Thoracic aorta (tissue), 2 donors: ENCODE measurements around the gene ALG1L2. TPM values are rescaled to one million over a fixed set of nuclear protein-coding genes. Genes with fewer than 3 reads are reported as not detected.
"Not testable (repeated sequence)": the region's sequence is repeated elsewhere in the genome, so short reads cannot be mapped to it uniquely, and the experiment has no call there.

Source experiments
- ATAC-seq: fragments of 150-250 bp; one replicate; pipeline ENCODE4 v1.8.0; 2017; ENCODE audit warnings: low read depth; ENCODE audit not compliant: insufficient number of reproducible peaks, low FRiP score
- DNase-seq: peaks from one replicate; pipeline ENCODE4 v3.0.0-alpha.2; 2020; ENCODE audit warnings: low spot score
- H3K27ac ChIP-seq, 2 donors: fragments of 200-600 bp; sonication (generic); 1 replicate in 1 of 2; 2 replicates in 1 of 2; pipeline ENCODE4 v1.5.1; 2016; ENCODE audit warnings: mild to moderate bottlenecking in 2 of 2, moderate library complexity in 2 of 2
- H3K27me3 ChIP-seq: fragments of 200-600 bp; sonication (generic); replicated peaks from 2 replicates; pipeline ENCODE4 v1.6.0; 2016; ENCODE audit warnings: mild to moderate bottlenecking; ENCODE audit not compliant: insufficient read depth
- H3K36me3 ChIP-seq: fragments of 200-600 bp; sonication (generic); one replicate; pipeline ENCODE4 v1.5.1; 2016
- H3K4me1 ChIP-seq, 2 donors: fragments of 200-600 bp; sonication (generic); 1 replicate in 1 of 2; 2 replicates in 1 of 2; pipeline versions ENCODE4 v1.5.1 to v1.6.0; 2016; ENCODE audit warnings: low read depth in 2 of 2, mild to moderate bottlenecking in 1 of 2; ENCODE audit not compliant: control insufficient read depth in 1 of 2
- H3K4me3 ChIP-seq: fragments of 200-600 bp; sonication (generic); 2 replicates; pipeline ENCODE4 v1.5.1; 2016; ENCODE audit warnings: mild to moderate bottlenecking
- H3K9me3 ChIP-seq: fragments of 200-600 bp; sonication (generic); 2 replicates; pipeline ENCODE4 v1.5.1; 2016
- CTCF ChIP-seq: fragments of 200-600 bp; sonication (generic); IDR thresholded peaks from one replicate; pipeline ENCODE4 v1.5.1; 2019; ENCODE audit warnings: antibody characterized with exemption
- total RNA-seq, 2 donors: library from RNA; depleted of rRNA; stranded (reverse); fragments of >200 nt; gene quantifications; one replicate each; pipeline versions ENCODE4 v1.1.0 to v1.2.3, GENCODE V29; 2016

The ALG1L2 gene
- total RNA-seq, 2 donors from 2014 or later: not detected

GRCh38 chr3:130058267-130058657 lies 23.4 kb upstream of the ALG1L2 start:
- not testable (repeated sequence) for H3K27ac ChIP-seq, H3K4me1 ChIP-seq, DNase-seq, H3K9me3 ChIP-seq, H3K4me3 ChIP-seq, H3K36me3 ChIP-seq, ATAC-seq, H3K27me3 ChIP-seq

GRCh38 chr3:130058716-130059115 lies 22.9 kb upstream of the ALG1L2 start:
- not testable (repeated sequence) for ATAC-seq, H3K27ac ChIP-seq, H3K4me1 ChIP-seq, DNase-seq, H3K27me3 ChIP-seq, H3K9me3 ChIP-seq, H3K4me3 ChIP-seq, H3K36me3 ChIP-seq

DNA sequence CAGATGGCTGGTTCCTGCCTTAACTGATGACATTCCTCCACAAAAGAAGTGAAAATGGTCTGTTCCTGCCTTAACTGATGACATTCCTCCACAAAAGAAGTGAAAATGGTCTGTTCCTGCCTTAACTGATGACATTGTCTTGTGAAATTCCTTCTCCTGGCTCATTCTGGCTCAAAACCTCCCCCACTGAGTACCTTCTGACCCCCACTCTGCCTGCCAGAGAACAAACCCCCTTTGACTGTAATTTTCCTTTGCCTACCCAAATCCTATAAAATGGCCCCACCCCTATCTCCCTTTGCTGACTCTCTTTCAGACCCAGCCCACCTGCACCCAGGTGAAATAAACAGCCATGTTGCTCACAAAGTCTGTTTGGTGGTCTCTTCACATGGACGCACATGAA lies 22.5 kb upstream of the ALG1L2 start:
- DNase-seq, H3K27ac ChIP-seq: not testable (repeated sequence)

GRCh38 chr3:130073582-130073981 lies 8.0 kb upstream of the ALG1L2 start:
- no peak for DNase-seq

More for the DNA sequence above, 22.5 kb upstream of the ALG1L2 start:
- not testable (repeated sequence) for ATAC-seq, H3K4me1 ChIP-seq, H3K9me3 ChIP-seq, H3K36me3 ChIP-seq, H3K27me3 ChIP-seq, H3K4me3 ChIP-seq

DNA sequence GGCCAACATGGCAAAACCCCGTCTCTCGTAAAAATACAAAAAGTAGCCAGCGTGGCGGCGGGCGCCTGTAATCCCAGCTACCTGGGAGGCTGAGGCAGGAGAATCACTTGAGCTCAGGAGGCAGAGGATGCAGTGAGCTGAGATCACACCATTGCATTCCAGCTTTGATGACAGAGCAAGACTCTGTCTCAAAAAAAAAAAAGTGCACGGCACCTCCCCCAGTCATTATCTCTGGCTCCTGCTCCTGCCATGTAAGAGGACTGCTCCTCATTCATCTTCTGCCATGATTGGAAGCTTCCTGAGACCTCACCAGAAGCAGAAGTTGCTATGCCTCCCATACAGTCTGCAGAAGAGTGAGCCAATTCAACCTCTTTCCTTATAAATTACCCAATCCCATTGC lies 4.0 kb upstream of the ALG1L2 start:
- no peaks in the 10 kb centered on the region for H3K27me3 ChIP-seq
- ATAC-seq (no peak), DNase-seq (no peak)
- no peak overlapping the region for H3K4me3 ChIP-seq
- H3K4me1 ChIP-seq: no peaks in the 10 kb centered on the region
- H3K27ac ChIP-seq: no peak overlapping the region
- H3K36me3 ChIP-seq: no peaks in the 10 kb centered on the region
- no peak for TF ChIP-seq CTCF
- H3K9me3 ChIP-seq: no peaks in the 10 kb centered on the region

More at GRCh38 chr3:130073582-130073981, 8.0 kb upstream of the ALG1L2 start:
- no peaks in the 10 kb centered on the region for H3K36me3 ChIP-seq
- H3K27ac ChIP-seq: no peak overlapping the region
- no peak overlapping the region for H3K4me3 ChIP-seq
- no peak for TF ChIP-seq CTCF
- ATAC-seq: no peak
- H3K4me1 ChIP-seq: no peaks in the 10 kb centered on the region
- no peaks in the 10 kb centered on the region for H3K27me3 ChIP-seq
- no peaks in the 10 kb centered on the region for H3K9me3 ChIP-seq

GRCh38 chr3:130083363-130084090 lies 1.9 kb downstream of the ALG1L2 start:
- not testable (repeated sequence) for H3K9me3 ChIP-seq, H3K36me3 ChIP-seq, H3K4me3 ChIP-seq, H3K27me3 ChIP-seq, DNase-seq, H3K4me1 ChIP-seq, ATAC-seq, H3K27ac ChIP-seq

- H3K36me3 ChIP-seq: no peaks in the 10 kb centered on the region
- no peak overlapping the region for H3K27ac ChIP-seq
- no peak overlapping the region for H3K4me3 ChIP-seq
- no peaks in the 10 kb centered on the region for H3K4me1 ChIP-seq
- no peaks in the 10 kb centered on the region for H3K27me3 ChIP-seq
- DNase-seq: no peak
- H3K9me3 ChIP-seq: no peaks in the 10 kb centered on the region
- no peak for TF ChIP-seq CTCF
- no peak for ATAC-seq
These were observed 2.9 kb downstream of the ALG1L2 start for GRCh38 chr3:130084436-130084980.
